HG02763 (cell line): Measurements from ENCODE around the gene RING1.

Source experiments
- ATAC-seq: cut with Tn5 transposase; IDR thresholded peaks from one replicate; pipeline ENCODE4 v1.9.1; 2021; ENCODE audit warnings: mild to moderate bottlenecking, moderate library complexity; ENCODE audit not compliant: unreplicated experiment

RING1 gene

DNA sequence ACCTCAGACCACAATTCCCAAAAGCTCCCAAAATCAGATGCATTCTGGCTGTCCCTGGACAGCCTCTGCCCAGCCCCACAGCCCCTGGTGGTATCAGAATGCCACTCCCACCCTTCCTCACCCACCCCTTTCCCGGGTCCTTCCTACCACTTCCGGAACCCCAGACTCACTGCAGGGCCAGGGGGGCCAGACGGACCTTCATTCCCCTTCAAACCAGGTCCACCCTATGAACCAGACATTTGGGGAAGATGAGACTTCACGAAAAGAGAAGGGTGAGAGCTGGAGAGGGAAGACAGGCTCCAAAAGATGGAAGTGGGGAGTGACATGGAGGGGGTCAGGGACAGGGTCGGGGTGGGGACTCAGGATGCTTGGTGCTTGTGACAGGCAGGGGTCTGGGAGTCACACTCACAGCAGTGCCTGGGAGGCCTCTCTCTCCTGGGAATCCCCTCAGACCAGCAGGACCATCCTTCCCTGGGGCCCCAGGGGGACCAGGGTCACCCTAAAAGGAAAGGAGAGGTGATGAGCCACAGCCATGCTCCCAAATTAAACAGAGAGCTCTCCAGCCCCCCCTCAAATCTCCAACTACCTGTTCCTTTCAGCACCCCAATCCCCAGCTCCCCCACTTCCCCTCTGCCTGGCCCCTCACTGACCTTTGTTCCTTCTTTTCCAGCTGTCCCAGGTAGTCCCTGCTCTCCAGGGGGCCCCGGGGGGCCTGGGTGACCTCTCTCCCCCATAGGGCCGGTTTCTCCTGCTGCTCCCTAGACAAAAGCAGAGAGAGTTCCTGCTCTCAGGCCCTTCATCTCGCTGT lies 36.2 kb upstream of the RING1 start:
- no peak for ATAC-seq

DNA sequence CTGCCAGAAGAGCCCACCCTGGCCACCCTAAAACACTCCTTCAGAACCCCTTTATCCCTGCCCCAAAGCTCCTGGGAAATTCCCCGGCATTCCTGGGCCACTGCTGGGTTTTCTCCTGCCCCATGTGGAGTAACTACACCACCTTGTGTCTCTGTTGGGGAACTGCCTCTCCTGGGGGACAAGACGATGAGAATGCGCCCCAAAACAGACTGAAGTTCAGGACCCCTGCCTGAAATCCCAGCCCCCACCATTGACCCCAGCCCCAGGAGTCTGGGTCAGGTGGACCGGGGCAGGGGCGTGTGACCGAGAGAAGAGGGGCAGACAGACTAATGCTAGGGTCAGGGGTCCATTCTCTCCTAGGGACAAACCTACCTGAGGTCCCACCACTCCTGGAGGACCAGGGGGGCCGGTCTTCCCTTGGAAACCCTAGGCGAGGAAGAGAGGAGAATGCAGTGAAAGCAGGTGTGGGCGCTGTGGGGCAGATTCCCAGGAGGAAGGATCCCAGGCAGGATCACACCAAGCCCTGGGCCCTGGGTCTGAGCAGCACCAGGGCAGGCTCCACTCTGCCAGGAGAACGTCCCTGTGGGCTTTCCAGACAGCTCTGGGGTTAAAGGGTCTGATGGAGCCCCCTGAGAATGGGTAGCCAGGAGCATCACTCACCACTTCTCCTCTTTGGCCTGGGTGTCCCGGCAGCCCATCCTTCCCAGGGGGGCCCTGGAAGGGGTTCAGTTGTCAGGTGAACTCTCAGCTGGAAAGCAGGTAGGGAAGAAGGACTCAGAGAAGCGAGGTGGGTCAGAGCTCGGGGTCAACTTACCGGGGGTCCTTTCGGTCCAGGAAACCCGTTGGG lies 35.4 kb upstream of the RING1 start:
- ATAC-seq: no peak

GRCh38 chr6:33173535-33174180 lies 34.6 kb upstream of the RING1 start:
- ATAC-seq: no peak

DNA sequence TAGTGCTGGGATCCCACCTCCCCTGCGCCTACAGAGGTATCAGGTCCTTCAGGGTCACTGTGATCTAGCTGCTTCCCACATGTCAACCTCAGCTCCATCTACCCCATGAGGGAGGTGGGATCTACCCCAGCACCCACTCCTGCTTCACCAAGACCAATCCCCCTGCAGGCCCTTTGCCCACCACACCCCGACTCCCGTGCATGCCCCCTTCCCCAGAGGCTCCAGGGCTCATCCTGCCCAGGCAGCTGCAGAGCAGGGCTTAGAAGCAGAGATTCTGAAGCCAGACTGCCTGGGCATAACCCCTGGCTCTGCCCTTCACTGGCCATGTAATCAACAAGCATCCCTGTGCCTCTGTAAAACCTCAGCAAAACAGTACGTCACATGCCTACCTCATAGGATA lies 33.5 kb upstream of the RING1 start:
- no peak for ATAC-seq

GRCh38 chr6:33175436-33176069 lies 32.7 kb upstream of the RING1 start:
- no peak for ATAC-seq

GRCh38 chr6:33176906-33177305 lies 31.4 kb upstream of the RING1 start:
- no peak for ATAC-seq

- ATAC-seq: no peak
Measured at GRCh38 chr6:33177552-33178446, 30.5 kb upstream of the RING1 start.

DNA sequence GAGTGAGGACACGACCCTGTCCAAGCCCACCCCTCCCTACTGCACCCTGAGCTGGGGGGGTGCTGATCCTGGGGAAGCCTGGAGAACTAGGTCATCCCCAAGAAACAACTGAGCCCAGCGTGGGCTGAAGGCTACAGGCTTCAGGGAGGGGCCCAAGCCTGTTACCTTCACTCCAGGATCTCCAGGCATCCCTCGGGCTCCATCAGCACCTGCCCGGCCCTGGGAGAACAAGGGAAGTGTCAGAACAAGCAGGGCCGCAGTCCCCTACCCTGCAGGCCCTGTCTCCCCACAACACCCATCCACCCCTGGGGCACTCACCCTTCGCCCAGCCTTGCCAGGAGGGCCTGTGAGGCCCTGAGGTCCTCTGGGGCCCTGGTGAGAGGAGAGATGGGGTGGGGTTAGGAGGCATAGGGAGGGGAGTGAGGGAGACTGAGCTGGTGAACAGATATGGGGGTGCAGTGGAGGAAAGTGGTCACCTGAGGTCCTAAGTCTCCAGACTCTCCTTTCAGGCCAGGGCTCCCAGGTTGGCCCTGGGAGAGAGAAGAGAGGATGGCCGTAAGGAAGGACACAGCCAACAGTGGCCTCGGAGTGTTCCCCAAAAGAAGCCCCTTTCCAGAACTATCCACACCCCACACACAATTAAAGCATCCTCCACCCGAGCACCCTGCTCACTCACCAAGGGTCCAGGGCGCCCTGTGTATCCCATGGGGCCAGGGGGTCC lies 29.4 kb upstream of the RING1 start:
- no peak for ATAC-seq

DNA sequence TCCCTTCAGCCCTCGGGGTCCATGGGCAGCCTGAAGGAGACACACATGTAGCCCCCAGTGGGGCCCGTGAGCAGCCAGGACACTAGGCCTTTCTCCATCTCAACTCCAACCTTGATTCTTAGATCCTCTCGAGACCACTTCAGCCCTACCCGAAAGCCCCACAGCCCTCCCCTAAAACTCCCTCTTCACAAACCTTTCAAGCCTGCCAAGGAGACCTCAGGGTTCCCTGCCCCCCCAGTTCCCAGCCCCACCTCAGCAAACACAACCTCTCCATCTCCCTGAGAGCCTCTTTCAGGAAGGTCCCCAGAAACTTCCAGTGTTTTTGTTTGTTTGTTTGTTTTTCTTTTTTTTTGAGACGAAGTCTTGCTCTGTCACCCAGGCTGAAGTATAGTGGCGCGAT lies 27.2 kb upstream of the RING1 start:
- ATAC-seq: no peak

- no peak for ATAC-seq
Measured at GRCh38 chr6:33183071-33183683, 25.1 kb upstream of the RING1 start.

- ATAC-seq: no peak
Measured at GRCh38 chr6:33185190-33185589, 23.1 kb upstream of the RING1 start.

DNA sequence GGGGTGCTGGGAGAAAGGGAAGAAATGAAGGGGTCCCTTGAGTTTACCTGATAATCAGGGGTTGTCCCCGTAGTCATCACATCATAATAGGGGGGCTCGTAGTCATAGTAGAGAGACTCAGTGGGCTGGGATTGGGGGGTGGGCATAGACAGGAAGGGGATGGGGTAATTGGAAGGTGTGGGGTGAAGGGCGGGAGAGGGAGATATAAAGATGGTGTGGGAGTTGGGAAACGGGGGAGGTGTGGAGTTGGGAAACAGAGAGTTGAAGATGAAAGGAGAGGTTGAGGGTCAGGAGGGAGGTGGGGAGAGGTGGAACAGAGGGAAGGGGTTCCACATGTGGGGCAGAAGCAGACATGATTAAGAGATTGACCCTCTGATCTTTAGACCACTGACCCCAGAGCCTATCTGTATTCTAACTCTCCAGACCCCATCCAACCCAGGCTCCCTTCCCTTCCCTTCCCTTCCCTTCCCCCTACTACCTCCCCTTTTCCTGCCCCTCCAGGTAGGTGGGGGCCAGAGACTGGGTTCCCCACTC lies 22.6 kb upstream of the RING1 start:
- no peak for ATAC-seq

- no peak for ATAC-seq
Measured at GRCh38 chr6:33187809-33188208, 20.5 kb upstream of the RING1 start.

- ATAC-seq: no peak
Measured at GRCh38 chr6:33189164-33189563, 19.1 kb upstream of the RING1 start.

GRCh38 chr6:33189625-33190448 lies 18.5 kb upstream of the RING1 start:
- no peak for ATAC-seq

DNA sequence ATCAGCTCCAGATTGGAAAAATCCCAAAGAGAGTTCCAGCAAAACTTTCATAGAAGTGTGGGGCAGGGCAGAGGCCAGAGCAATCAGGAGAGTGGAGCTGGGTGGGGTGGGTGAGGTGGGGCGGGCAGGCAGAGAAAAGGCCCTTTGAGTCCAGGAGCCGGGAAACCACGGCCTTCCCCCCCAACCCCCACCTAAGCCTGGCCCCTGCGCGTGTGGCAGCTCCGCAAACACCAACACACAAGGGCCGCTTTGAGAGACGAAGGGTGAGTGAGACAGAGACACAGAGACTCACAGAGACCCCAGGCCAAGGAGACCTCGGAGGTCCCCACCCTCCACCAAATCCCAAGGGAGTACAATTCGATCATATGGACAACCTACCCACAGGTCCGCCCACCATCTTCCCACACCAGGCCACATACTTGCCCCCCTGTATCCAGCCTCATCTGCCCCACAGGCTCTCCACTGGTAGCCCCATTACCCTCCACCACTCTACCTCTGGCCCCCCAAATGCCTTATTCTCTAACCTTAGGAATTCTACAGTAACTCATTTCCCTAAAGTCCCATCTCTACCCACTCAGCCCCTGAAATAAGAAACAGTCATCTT lies 17.7 kb upstream of the RING1 start:
- ATAC-seq: no peak

DNA sequence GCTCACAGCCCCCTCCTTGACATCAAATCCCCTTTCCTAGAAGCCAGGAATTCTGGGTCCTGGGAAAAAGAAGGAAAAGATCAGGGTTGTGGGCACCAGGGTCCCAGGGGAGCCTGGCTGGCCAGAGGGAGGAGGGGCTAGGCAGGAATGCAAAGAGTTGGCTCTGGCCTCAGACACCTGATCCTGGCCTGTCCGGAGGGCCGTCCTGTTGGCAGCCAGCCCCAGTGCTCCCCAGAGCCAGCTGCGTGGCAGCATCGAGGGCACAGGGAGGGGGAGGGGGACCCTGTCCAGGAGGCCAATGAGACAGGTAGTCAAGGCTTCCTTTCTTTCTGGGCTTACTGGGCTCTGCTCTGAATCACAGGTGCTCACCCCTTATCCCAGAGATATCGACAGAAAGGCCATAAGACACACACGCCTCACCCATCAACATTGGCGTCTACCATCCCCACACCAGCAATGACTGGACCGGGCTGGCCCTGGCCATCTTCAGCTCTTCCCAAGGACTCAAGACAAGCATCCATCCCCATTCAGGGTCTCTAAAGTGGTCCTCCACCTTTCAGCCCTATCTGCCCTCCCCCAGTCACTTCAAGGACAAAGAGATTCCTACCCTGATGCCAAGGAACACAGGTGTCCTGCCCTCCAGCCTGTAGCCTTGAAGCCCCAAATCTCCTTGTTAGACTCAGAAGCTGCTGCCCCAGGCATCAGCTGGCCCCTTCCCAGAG lies 16.8 kb upstream of the RING1 start:
- no peak for ATAC-seq
